Measurements from ENCODE around the gene USP21. TPM values are rescaled to one million over a fixed set of nuclear protein-coding genes. Genes with fewer than 3 reads are reported as not detected.

The USP21 gene
- total and polyA plus RNA-seq, 12 donors = 12.0 to 44.9 (median 28.2) TPM

GRCh38 chr1:161191971-161192370 lies 32.7 kb downstream of the USP21 start:
- H3K4me3 ChIP-seq = no peak overlapping the region
- WGBS, 4 donors = 50 to 64% (median 60%) methylated on average over 8 of the region's 8 CpGs
- intact Hi-C loops (cut with DNase I) = loop anchor here (10.0 kb wide), 2 partner anchors 183 to 193 kb away; no protein-coding TSS in a partner anchor
- no peak overlapping the region for H3K27ac ChIP-seq
- no peak for DNase-seq
- peaks cover 0 to 36% of the 10 kb centered on the region in 2 donors for H3K4me1 ChIP-seq (replicated peaks in 1 of 2)
- no peaks in the 10 kb centered on the region for H3K36me3 ChIP-seq (replicated peaks in 1 of 2)
- TF ChIP-seq CTCF (IDR thresholded peaks at IDR 0.05) (no peak), POLR2A (IDR thresholded peaks at IDR 0.05) (no peak)
- no peaks in the 10 kb centered on the region for H3K9me3 ChIP-seq (replicated peaks in 1 of 3)
- H3K27me3 ChIP-seq = no peaks in the 10 kb centered on the region

- H3K27me3 ChIP-seq = no peaks in the 10 kb centered on the region
- DNase-seq = peak; percentile 67 to 88 (median 78)
- H3K9me3 ChIP-seq (replicated peaks in 1 of 3) = no peaks in the 10 kb centered on the region
- no peaks in the 10 kb centered on the region for H3K36me3 ChIP-seq (replicated peaks in 1 of 2)
- TF ChIP-seq POLR2A (IDR thresholded peaks at IDR 0.05) (no peak), CTCF (IDR thresholded peaks at IDR 0.05) (peak; percentile 73 to 90 (median 87))
- intact Hi-C loops (cut with DNase I) = loop anchor here (10.0 kb wide), 2 partner anchors 182 to 192 kb away; no protein-coding TSS in a partner anchor
- H3K4me3 ChIP-seq = no peak overlapping the region
- peak overlapping the region in 2 of 5 donors; percentile 5 to 50 for H3K27ac ChIP-seq
- peaks cover 0 to 36% of the 10 kb centered on the region in 2 donors for H3K4me1 ChIP-seq (replicated peaks in 1 of 2)
- 45 to 53% (median 51%) methylated on average over 10 to 15 of the region's 15 CpGs for WGBS, 4 donors
These were observed 33.5 kb downstream of the USP21 start for GRCh38 chr1:161192476-161193465.

- peak; percentile 65 to 91 (median 86) for DNase-seq
- WGBS, 4 donors = 61 to 73% (median 68%) methylated on average over 13 to 21 of the region's 21 CpGs
- H3K4me1 ChIP-seq (replicated peaks in 1 of 2) = peaks cover 7 to 45% of the 10 kb centered on the region in 2 donors
- H3K9me3 ChIP-seq (replicated peaks in 1 of 3) = no peaks in the 10 kb centered on the region
- TF ChIP-seq POLR2A (IDR thresholded peaks at IDR 0.05) (peak in 1 of 2 donors; percentile 13), CTCF (IDR thresholded peaks at IDR 0.05) (peak in 5 of 6 experiments; percentile 34 to 52 (median 48))
- no peaks in the 10 kb centered on the region for H3K36me3 ChIP-seq (replicated peaks in 1 of 2)
- H3K27ac ChIP-seq = peak overlapping the region in 2 of 5 donors; percentile 32 to 50
- H3K4me3 ChIP-seq = no peak overlapping the region
- H3K27me3 ChIP-seq = no peaks in the 10 kb centered on the region
- intact Hi-C loops (cut with DNase I) = loop anchor here (10.0 kb wide), 2 partner anchors 181 to 191 kb away; no protein-coding TSS in a partner anchor
These were observed 34.4 kb downstream of the USP21 start for GRCh38 chr1:161193561-161194235.

GRCh38 chr1:161195171-161195570 lies 35.9 kb downstream of the USP21 start:
- no peak for DNase-seq
- H3K9me3 ChIP-seq (replicated peaks in 1 of 3) = no peaks in the 10 kb centered on the region
- peaks cover 8 to 55% of the 10 kb centered on the region in 2 donors for H3K4me1 ChIP-seq (replicated peaks in 1 of 2)
- H3K36me3 ChIP-seq (replicated peaks in 1 of 2) = no peaks in the 10 kb centered on the region
- WGBS, 4 donors = 66 to 78% (median 69%) methylated on average over 4 of the region's 4 CpGs
- intact Hi-C loops (cut with DNase I) = loop anchor here (10.0 kb wide), 2 partner anchors 180 to 190 kb away; no protein-coding TSS in a partner anchor
- H3K27me3 ChIP-seq = no peaks in the 10 kb centered on the region
- H3K27ac ChIP-seq = peak overlapping the region in 2 of 5 donors; percentile 7 to 32
- TF ChIP-seq POLR2A (IDR thresholded peaks at IDR 0.05) (no peak), CTCF (IDR thresholded peaks at IDR 0.05) (no peak)
- H3K4me3 ChIP-seq = no peak overlapping the region
